Mesenchymal stem cell (in vitro differentiated cells and primary cell): Measurements from ENCODE around the gene TTC4.

Source experiments
- DNase-seq: peaks from one replicate; pipeline ENCODE4 v3.0.0-alpha.2; 2013
- H2AFZ ChIP-seq: one replicate; pipeline ENCODE4 v1.6.1; 2013; ENCODE audit warnings: low read depth, mild to moderate bottlenecking, control low read depth, inconsistent platforms, low read length, moderate library complexity
- H2AK5ac ChIP-seq: 2 replicates; pipeline ENCODE4 v1.6.1; 2013; ENCODE audit warnings: low read length, moderate library complexity, mild to moderate bottlenecking, inconsistent platforms; ENCODE audit not compliant: severe bottlenecking
- H2BK120ac ChIP-seq: one replicate; pipeline ENCODE4 v1.6.1; 2013; ENCODE audit warnings: low read depth, mild to moderate bottlenecking, inconsistent platforms, low read length, moderate library complexity
- H2BK12ac ChIP-seq, 2 experiments: one replicate each; pipeline ENCODE4 v1.6.1; 2013; ENCODE audit warnings: inconsistent platforms in 2 of 2, low read length in 2 of 2, mild to moderate bottlenecking in 2 of 2, moderate library complexity in 2 of 2, control low read depth in 1 of 2
- H2BK15ac ChIP-seq: one replicate; pipeline ENCODE4 v1.6.1; 2013; ENCODE audit warnings: mild to moderate bottlenecking, low read depth, inconsistent platforms; ENCODE audit not compliant: poor library complexity, severe bottlenecking
- H2BK5ac ChIP-seq: 2 replicates; pipeline ENCODE4 v1.6.1; 2013; ENCODE audit warnings: low read depth, mild to moderate bottlenecking, low read length, control low read depth, inconsistent platforms; ENCODE audit not compliant: poor library complexity, severe bottlenecking
- H3K14ac ChIP-seq, 2 experiments: one replicate each; pipeline ENCODE4 v1.6.1; 2013; ENCODE audit warnings: inconsistent platforms in 2 of 2, low read length in 2 of 2, control low read depth in 1 of 2, mild to moderate bottlenecking in 1 of 2, moderate library complexity in 1 of 2
- H3K18ac ChIP-seq, 2 experiments: one replicate each; pipeline ENCODE4 v1.6.1; 2013; ENCODE audit warnings: inconsistent platforms in 2 of 2, low read length in 2 of 2, control low read depth in 1 of 2, low read depth in 1 of 2, mild to moderate bottlenecking in 1 of 2
- H3K23ac ChIP-seq, 2 experiments: one replicate each; pipeline ENCODE4 v1.6.1; 2013; ENCODE audit warnings: inconsistent platforms in 2 of 2, low read length in 2 of 2, mild to moderate bottlenecking in 2 of 2, moderate library complexity in 2 of 2, control low read depth in 1 of 2
- H3K27ac ChIP-seq: 2 replicates; pipeline ENCODE4 v1.5.1; 2013; ENCODE audit warnings: mild to moderate bottlenecking, moderate library complexity, low read length, control low read depth, inconsistent platforms; ENCODE audit not compliant: poor library complexity, severe bottlenecking
- H3K27me3 ChIP-seq, 2 experiments: 2 replicates each; pipeline versions ENCODE4 v1.6.1 to v1.7.0; 2013; ENCODE audit warnings: low read length in 2 of 2, mild to moderate bottlenecking in 2 of 2, moderate library complexity in 2 of 2, control low read depth in 1 of 2, inconsistent platforms in 1 of 2; ENCODE audit not compliant: control insufficient read depth in 1 of 2, insufficient read depth in 1 of 2
- H3K36me3 ChIP-seq, 2 experiments: 2 replicates each; pipeline versions ENCODE4 v1.6.1 to v1.7.0; 2013; ENCODE audit warnings: low read length in 2 of 2, control low read depth in 1 of 2, inconsistent platforms in 1 of 2, low read depth in 1 of 2, mild to moderate bottlenecking in 1 of 2; ENCODE audit not compliant: insufficient read depth in 2 of 2, control insufficient read depth in 1 of 2
- H3K4ac ChIP-seq, 2 experiments: one replicate each; pipeline ENCODE4 v1.6.1; 2013; ENCODE audit warnings: inconsistent platforms in 2 of 2, low read length in 2 of 2, mild to moderate bottlenecking in 2 of 2, moderate library complexity in 2 of 2, control low read depth in 1 of 2, low read depth in 1 of 2
- H3K4me1 ChIP-seq: 2 replicates; pipeline ENCODE4 v1.6.1; 2013; ENCODE audit warnings: low read depth, low read length, control low read depth; ENCODE audit not compliant: control insufficient read depth, insufficient read depth
- H3K4me2 ChIP-seq: 2 replicates; pipeline ENCODE4 v1.6.1; 2013; ENCODE audit warnings: low read length, mild to moderate bottlenecking, inconsistent platforms; ENCODE audit not compliant: poor library complexity, severe bottlenecking
- H3K4me3 ChIP-seq, 2 experiments: 2 replicates each; pipeline versions ENCODE4 v1.5.1 to v1.7.0; 2013; ENCODE audit warnings: low read length in 2 of 2, mild to moderate bottlenecking in 2 of 2, control low read depth in 1 of 2, low read depth in 1 of 2; ENCODE audit not compliant: insufficient read depth in 1 of 2
- H3K79me1 ChIP-seq: replicated peaks from 2 replicates; pipeline ENCODE4 v1.6.1; 2013; ENCODE audit warnings: mild to moderate bottlenecking, control low read depth, low read length, inconsistent platforms; ENCODE audit not compliant: poor library complexity, severe bottlenecking
- H3K9ac ChIP-seq: 2 replicates; pipeline ENCODE4 v1.7.0; 2013; ENCODE audit warnings: mild to moderate bottlenecking, low read length, moderate library complexity
- H3K9me3 ChIP-seq: 2 replicates; pipeline ENCODE4 v1.7.0; 2013; ENCODE audit warnings: mild to moderate bottlenecking, low read length; ENCODE audit not compliant: control insufficient read depth
- H4K8ac ChIP-seq: one replicate; pipeline ENCODE4 v1.6.1; 2013; ENCODE audit warnings: inconsistent platforms, mild to moderate bottlenecking, low read length, moderate library complexity
- H4K91ac ChIP-seq: one replicate; pipeline ENCODE4 v1.6.1; 2013; ENCODE audit warnings: mild to moderate bottlenecking, low read length, inconsistent platforms
- WGBS: methylation state at CpG from one replicate; pipeline ENCODE4 v1.1.7; 2013; ENCODE audit warnings: mixed read lengths; 5-methylcytosine and 5-hydroxymethylcytosine counted together

The TTC4 gene

DNA sequence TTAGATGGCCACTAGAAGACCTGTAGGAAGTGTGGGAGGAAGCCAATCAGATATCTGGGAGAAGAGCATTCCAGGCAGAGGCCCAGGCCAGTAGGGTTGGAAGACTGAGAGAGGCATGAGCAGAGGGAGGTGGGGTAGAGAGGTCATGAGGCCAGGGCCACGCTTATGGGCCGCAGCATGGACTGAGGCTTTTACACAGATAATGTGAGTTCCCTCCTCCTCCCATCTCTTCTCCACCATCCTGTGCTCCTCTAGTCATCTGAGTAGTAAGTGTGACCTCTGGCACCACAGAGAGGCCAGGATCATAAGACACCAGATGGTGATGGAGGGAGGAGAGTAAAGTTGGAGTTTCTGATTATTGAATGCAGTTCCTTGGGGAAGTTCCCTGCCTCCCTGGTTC is 68.4 kb downstream of the TTC4 start:
- Histone ChIP-seq H4K8ac (no peak overlapping the region), H3K18ac (no peak overlapping the region), H2AFZ (no peak overlapping the region), H3K4me2 (no peak overlapping the region), H2AK5ac (no peak overlapping the region), H3K79me1 (no peaks in the 10 kb centered on the region), H2BK5ac (no peak overlapping the region), H3K27ac (no peak overlapping the region), H2BK12ac (no peak overlapping the region), H3K14ac (no peak overlapping the region), H3K4me3 (no peak overlapping the region), H3K9me3 (no peaks in the 10 kb centered on the region), H2BK15ac (no peak overlapping the region), H3K36me3 (no peaks in the 10 kb centered on the region), H4K91ac (no peak overlapping the region), H3K9ac (no peak overlapping the region), H3K23ac (no peak overlapping the region), H3K4ac (no peak overlapping the region), H2BK120ac (no peak overlapping the region), H3K4me1 (no peaks in the 10 kb centered on the region), H3K27me3 (peaks cover 12 to 75% of the 10 kb centered on the region in 2 experiments)
- no peak for DNase-seq
- WGBS: no CpG with 5 or more reads among the region's 2 CpGs

DNA sequence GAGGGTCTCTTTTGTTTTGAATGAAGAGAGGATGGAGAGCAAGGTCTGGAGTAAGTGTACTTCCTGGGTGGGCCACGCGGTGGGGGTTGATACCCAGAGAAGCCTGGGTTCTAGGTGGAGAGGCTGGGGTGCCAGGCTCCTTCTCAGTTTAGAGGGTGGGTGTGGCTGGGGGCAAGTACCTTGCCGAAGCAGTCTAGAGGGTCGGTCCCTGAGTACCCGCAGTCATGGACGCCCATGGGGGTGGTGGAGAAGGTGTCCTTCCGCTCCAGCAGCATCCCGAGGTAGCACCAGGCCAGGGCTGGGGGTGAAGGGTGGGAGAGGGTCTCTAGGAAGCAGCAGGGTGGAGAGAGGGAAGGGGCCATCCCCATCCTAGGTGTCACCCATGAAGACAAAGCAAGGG is 71.1 kb downstream of the TTC4 start:
- no peak overlapping the region for H3K9ac ChIP-seq
- H2BK15ac ChIP-seq: no peak overlapping the region

DNA sequence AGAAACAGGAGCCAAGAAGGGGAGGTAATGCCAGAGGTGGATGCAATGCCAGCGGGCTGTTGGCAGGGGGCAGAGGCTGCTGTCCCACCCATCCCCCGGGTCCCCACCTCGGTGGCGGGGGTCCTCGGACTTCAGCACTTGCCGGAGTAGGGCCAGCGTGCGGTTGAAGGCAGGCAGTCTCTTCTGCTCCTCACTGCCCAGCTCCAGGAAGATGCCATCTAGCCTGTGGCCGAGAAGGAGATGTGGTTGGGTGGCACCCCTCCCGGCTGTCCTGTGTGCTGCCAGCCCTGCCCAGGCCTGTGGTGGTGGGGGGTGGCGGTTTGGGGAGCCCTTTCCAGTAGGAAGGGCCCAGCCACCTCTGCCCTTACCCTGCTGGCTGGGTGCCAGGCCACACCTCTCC is 71.9 kb downstream of the TTC4 start:
- Histone ChIP-seq H3K18ac (no peak overlapping the region), H2BK12ac (no peak overlapping the region), H3K79me1 (no peaks in the 10 kb centered on the region), H3K14ac (no peak overlapping the region), H2AFZ (no peak overlapping the region), H3K4ac (no peak overlapping the region), H3K36me3 (no peaks in the 10 kb centered on the region), H3K4me2 (no peak overlapping the region), H2BK120ac (no peak overlapping the region), H3K27me3 (peaks cover 34 to 64% of the 10 kb centered on the region in 2 experiments), H2BK5ac (no peak overlapping the region), H3K27ac (no peak overlapping the region), H3K23ac (no peak overlapping the region), H4K91ac (no peak overlapping the region), H2AK5ac (no peak overlapping the region), H4K8ac (no peak overlapping the region), H3K9ac (no peak overlapping the region), H3K9me3 (peaks cover 8% of the 10 kb centered on the region), H2BK15ac (no peak overlapping the region), H3K4me1 (no peaks in the 10 kb centered on the region), H3K4me3 (no peak overlapping the region)
- WGBS: 87% methylated on average over 11 of the region's 11 CpGs
- DNase-seq: no peak

More for the DNA sequence above, 71.1 kb downstream of the TTC4 start:
- peaks cover 3% of the 10 kb centered on the region for H3K9me3 ChIP-seq
- H2BK5ac ChIP-seq: no peak overlapping the region
- H3K36me3 ChIP-seq: no peaks in the 10 kb centered on the region
- no peaks in the 10 kb centered on the region for H3K4me1 ChIP-seq
- no peak overlapping the region for H3K27ac ChIP-seq
- H3K4me2 ChIP-seq: no peak overlapping the region
- no peak overlapping the region for H2AK5ac ChIP-seq
- no peak overlapping the region for H3K18ac ChIP-seq
- no peaks in the 10 kb centered on the region for H3K79me1 ChIP-seq
- no peak overlapping the region for H4K8ac ChIP-seq
- H2AFZ ChIP-seq: no peak overlapping the region
- no peak overlapping the region for H3K23ac ChIP-seq
- no peak overlapping the region for H2BK120ac ChIP-seq
- H2BK12ac ChIP-seq: no peak overlapping the region
- no peak overlapping the region for H4K91ac ChIP-seq
- H3K4me3 ChIP-seq: no peak overlapping the region
- WGBS: 88% methylated on average over 8 of the region's 8 CpGs
- no peak overlapping the region for H3K4ac ChIP-seq
- H3K27me3 ChIP-seq: peaks cover 34 to 71% of the 10 kb centered on the region in 2 experiments
- no peak for DNase-seq
- H3K14ac ChIP-seq: no peak overlapping the region

DNA sequence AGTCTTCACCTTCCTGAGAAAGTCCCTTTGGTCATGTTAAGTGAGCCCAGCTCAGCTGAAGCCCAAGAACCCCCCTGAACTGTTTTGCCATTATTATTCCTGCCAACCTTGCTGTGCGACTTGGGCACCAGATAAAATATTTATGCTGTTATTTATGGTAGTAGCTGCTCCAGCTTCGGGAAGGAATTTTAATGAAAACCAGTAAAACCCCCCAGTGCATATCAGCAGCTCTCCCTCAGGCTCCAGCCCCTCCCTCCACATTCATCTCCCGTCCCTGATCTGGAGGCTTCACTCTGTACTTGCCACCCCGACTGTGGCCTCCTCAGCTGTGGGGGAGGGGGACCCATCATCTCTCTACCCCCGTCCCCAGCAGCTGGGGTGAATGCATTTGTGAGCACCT is 72.8 kb downstream of the TTC4 start:
- no peak overlapping the region for H2BK5ac ChIP-seq
- no peaks in the 10 kb centered on the region for H3K79me1 ChIP-seq
- H2BK12ac ChIP-seq: no peak overlapping the region
- H3K27me3 ChIP-seq: peaks cover 39 to 56% of the 10 kb centered on the region in 2 experiments
- no peak overlapping the region for H2AK5ac ChIP-seq
- no peak overlapping the region for H2BK15ac ChIP-seq
- no peak overlapping the region for H3K14ac ChIP-seq
- no peak overlapping the region for H4K8ac ChIP-seq
- H3K27ac ChIP-seq: no peak overlapping the region
- no peak overlapping the region for H3K18ac ChIP-seq
- 76% methylated on average over 5 of the region's 5 CpGs for WGBS
- H3K9me3 ChIP-seq: peaks cover 8% of the 10 kb centered on the region
- no peaks in the 10 kb centered on the region for H3K36me3 ChIP-seq
- no peak for DNase-seq
- H2AFZ ChIP-seq: no peak overlapping the region
- no peaks in the 10 kb centered on the region for H3K4me1 ChIP-seq
- H3K4me3 ChIP-seq: no peak overlapping the region
- no peak overlapping the region for H3K23ac ChIP-seq
- H3K9ac ChIP-seq: no peak overlapping the region
- H4K91ac ChIP-seq: no peak overlapping the region
- H3K4me2 ChIP-seq: no peak overlapping the region
- H2BK120ac ChIP-seq: no peak overlapping the region
- no peak overlapping the region for H3K4ac ChIP-seq
